ENCODE measurements around the gene SIGLEC8. TPM values are rescaled to one million over a fixed set of nuclear protein-coding genes. Genes with fewer than 3 reads are reported as not detected.

The SIGLEC8 gene
- total RNA-seq, 2 donors from 2014 or later = not detected

GRCh38 chr19:51489113-51489512, 30.9 kb upstream of the SIGLEC8 start:
- H3K9me3 ChIP-seq (ENCODE audit: control insufficient read depth, low read length) = no peaks in the 10 kb centered on the region

DNA sequence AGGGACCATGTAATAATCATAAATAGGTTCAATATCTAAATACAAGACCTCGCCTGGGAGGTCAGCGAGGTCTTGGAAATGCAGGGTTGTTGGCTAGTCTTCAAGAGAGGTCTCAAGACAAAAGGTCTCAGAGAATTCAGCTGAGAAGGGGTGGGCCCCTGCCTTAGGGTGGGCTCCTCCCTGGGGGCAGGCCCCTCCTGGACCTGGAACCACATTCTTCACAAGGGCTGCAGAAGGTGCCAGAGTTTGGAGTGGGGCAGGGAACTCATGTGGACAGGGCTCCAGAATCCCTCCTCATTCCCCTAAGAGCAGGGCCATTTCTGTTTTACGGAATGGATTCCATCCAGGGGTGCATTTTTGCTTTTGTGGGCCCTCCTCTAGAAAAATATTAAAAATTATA, 30.2 kb upstream of the SIGLEC8 start:
- no peak overlapping the region for H3K27ac Mint-ChIP-seq

More at GRCh38 chr19:51489113-51489512, 30.9 kb upstream of the SIGLEC8 start:
- H3K4me1 Mint-ChIP-seq = no peaks in the 10 kb centered on the region
- Histone ChIP-seq H3K27ac (ENCODE audit: low read depth, low read length) (no peak overlapping the region), H3K27me3 (ENCODE audit: control insufficient read depth, insufficient read depth, low read length, poor library complexity, severe bottlenecking) (no peaks in the 10 kb centered on the region), H3K9ac (ENCODE audit: extremely low read depth, low read length, poor library complexity, severe bottlenecking) (no peak overlapping the region), H3K4me1 (ENCODE audit: control insufficient read depth, insufficient read depth, low read length) (no peaks in the 10 kb centered on the region), H3K36me3 (ENCODE audit: control insufficient read depth, insufficient read depth, low read length) (no peaks in the 10 kb centered on the region), H3K4me3 (ENCODE audit: low read length) (no peak overlapping the region)
- TF ChIP-seq CTCF (conservative IDR thresholded peaks at IDR 0.05) = no peak
- H3K36me3 Mint-ChIP-seq (ENCODE audit: low read depth) = no peaks in the 10 kb centered on the region
- no peak for DNase-seq
- H3K27me3 Mint-ChIP-seq (ENCODE audit: insufficient read depth) = peaks cover 29% of the 10 kb centered on the region
- WGBS, 2 experiments (ENCODE audit: insufficient coverage in 1 of 2, insufficient read length in 1 of 2) = 54% methylated on average over 2 of the region's 2 CpGs; no CpG with 5 or more reads in 1 of the 2 experiments
- no peak overlapping the region for H3K27ac Mint-ChIP-seq
- peaks cover 4% of the 10 kb centered on the region for H3K9me3 Mint-ChIP-seq
- H3K4me3 Mint-ChIP-seq = no peak overlapping the region

DNA sequence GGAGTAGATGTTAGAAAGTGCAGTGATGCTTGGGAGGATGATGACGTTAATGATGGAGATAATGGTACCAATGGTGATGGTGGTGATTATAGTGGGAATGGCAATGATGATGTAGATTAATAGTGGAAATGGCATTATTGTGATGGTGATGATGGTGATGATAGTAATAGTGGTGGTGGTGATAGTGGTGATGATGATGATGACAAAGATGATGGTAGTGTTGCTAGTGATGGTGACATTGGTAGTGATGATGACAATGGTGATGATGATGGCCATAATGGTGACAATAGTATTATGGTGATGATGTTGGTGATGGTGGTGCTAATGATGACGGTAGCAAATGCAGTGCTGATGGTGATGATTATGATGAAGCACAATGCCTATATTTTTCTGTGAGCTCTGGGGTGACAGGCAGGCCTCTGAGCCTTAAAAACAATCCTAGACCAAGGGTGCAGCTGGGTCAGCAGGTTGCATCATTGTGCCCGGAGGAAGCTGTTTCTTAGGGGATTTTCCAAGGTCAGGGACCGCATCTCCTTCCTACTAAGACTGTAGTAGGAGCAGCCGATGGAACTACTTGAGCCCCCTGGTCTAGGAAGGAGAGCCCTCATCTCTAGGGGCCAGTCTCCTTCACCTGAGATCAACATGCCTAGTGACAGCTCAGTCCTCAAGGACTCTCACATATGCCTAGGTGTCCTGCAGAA, 27.9 kb upstream of the SIGLEC8 start:
- no peaks in the 10 kb centered on the region for H3K4me1 Mint-ChIP-seq
- Histone ChIP-seq H3K27ac (ENCODE audit: low read depth, low read length) (no peak overlapping the region), H3K9me3 (ENCODE audit: control insufficient read depth, low read length) (no peaks in the 10 kb centered on the region), H3K4me1 (ENCODE audit: control insufficient read depth, insufficient read depth, low read length) (no peaks in the 10 kb centered on the region), H3K36me3 (ENCODE audit: control insufficient read depth, insufficient read depth, low read length) (no peaks in the 10 kb centered on the region), H3K9ac (ENCODE audit: extremely low read depth, low read length, poor library complexity, severe bottlenecking) (no peak overlapping the region), H3K27me3 (ENCODE audit: control insufficient read depth, insufficient read depth, low read length, poor library complexity, severe bottlenecking) (no peaks in the 10 kb centered on the region), H3K4me3 (ENCODE audit: low read length) (no peak overlapping the region)
- H3K9me3 Mint-ChIP-seq = peaks cover 4% of the 10 kb centered on the region
- H3K4me3 Mint-ChIP-seq = no peak overlapping the region
- H3K27me3 Mint-ChIP-seq (ENCODE audit: insufficient read depth) = peaks cover 20% of the 10 kb centered on the region
- WGBS, 2 experiments (ENCODE audit: insufficient coverage in 1 of 2, insufficient read length in 1 of 2) = 66 to 75% methylated on average over 4 to 5 of the region's 5 CpGs
- no peaks in the 10 kb centered on the region for H3K36me3 Mint-ChIP-seq (ENCODE audit: low read depth)
- DNase-seq = no peak
- no peak for TF ChIP-seq CTCF (conservative IDR thresholded peaks at IDR 0.05)
- H3K27ac Mint-ChIP-seq = no peak overlapping the region

More for the DNA sequence above, 30.2 kb upstream of the SIGLEC8 start:
- no peak overlapping the region for H3K4me3 Mint-ChIP-seq
- no peaks in the 10 kb centered on the region for H3K9me3 ChIP-seq (ENCODE audit: control insufficient read depth, low read length)
- 65 to 80% methylated on average over 3 of the region's 3 CpGs for WGBS, 2 experiments (ENCODE audit: insufficient coverage in 1 of 2, insufficient read length in 1 of 2)
- no peak overlapping the region for H3K27ac ChIP-seq (ENCODE audit: low read depth, low read length)
- H3K4me1 Mint-ChIP-seq = no peaks in the 10 kb centered on the region
- no peaks in the 10 kb centered on the region for H3K4me1 ChIP-seq (ENCODE audit: control insufficient read depth, insufficient read depth, low read length)
- H3K9ac ChIP-seq (ENCODE audit: extremely low read depth, low read length, poor library complexity, severe bottlenecking) = no peak overlapping the region
- peaks cover 32% of the 10 kb centered on the region for H3K27me3 Mint-ChIP-seq (ENCODE audit: insufficient read depth)
- no peak for TF ChIP-seq CTCF (conservative IDR thresholded peaks at IDR 0.05)
- no peaks in the 10 kb centered on the region for H3K36me3 ChIP-seq (ENCODE audit: control insufficient read depth, insufficient read depth, low read length)
- H3K36me3 Mint-ChIP-seq (ENCODE audit: low read depth) = no peaks in the 10 kb centered on the region
- no peak overlapping the region for H3K4me3 ChIP-seq (ENCODE audit: low read length)
- peaks cover 4% of the 10 kb centered on the region for H3K9me3 Mint-ChIP-seq
- no peaks in the 10 kb centered on the region for H3K27me3 ChIP-seq (ENCODE audit: control insufficient read depth, insufficient read depth, low read length, poor library complexity, severe bottlenecking)
- DNase-seq = no peak

Measured in endodermal cell (in vitro differentiated cells).